Measurements from ENCODE around the gene MMD2. TPM values are rescaled to one million over a fixed set of nuclear protein-coding genes. Genes with fewer than 3 reads are reported as not detected.
"Not testable (repeated sequence)": the region's sequence is repeated elsewhere in the genome, so short reads cannot be mapped to it uniquely, and the experiment has no call there.

MMD2 gene
- total RNA-seq, 2 experiments from 2014 or later, result not detected

- no peaks in the 10 kb centered on the region for H3K9me2 ChIP-seq (ENCODE audit: insufficient read depth, low read length)
- no peaks in the 10 kb centered on the region for H3K9me3 ChIP-seq (ENCODE audit: low read length)
- ChIA-PET CTCF (ENCODE audit: unreplicated experiment) (no interaction called here), POLR2A (no interaction called here)
- H4K20me1 ChIP-seq (ENCODE audit: insufficient read depth, low read length), result no peaks in the 10 kb centered on the region
- H3K4me2 ChIP-seq (ENCODE audit: low read length), result no peak overlapping the region
- no TSS peak for BruUV-seq (replicated peaks)
- intact Hi-C loops (cut with micrococcal nuclease; ENCODE audit: unreplicated experiment), result no loop called here
- no peaks in the 10 kb centered on the region for H3K79me2 ChIP-seq (ENCODE audit: insufficient read depth, low read depth, low read length)
- H2AFZ ChIP-seq (ENCODE audit: low read length), result no peak overlapping the region
- H3K36me3 ChIP-seq (ENCODE audit: insufficient read depth, low read length), result no peaks in the 10 kb centered on the region
- H3K4me1 ChIP-seq (ENCODE audit: insufficient read depth, low read length, poor library complexity, severe bottlenecking), result no peaks in the 10 kb centered on the region
- TF ChIP-seq CTCF (conservative IDR thresholded peaks at IDR 0.05; ENCODE audit: low read length), result no peak
- TF ChIP-seq EZH2phosphoT487 (IDR thresholded peaks at IDR 0.05; ENCODE audit: borderline replicate concordance, low read depth, low read length), result no peak
- H3K27ac ChIP-seq (ENCODE audit: low read depth, low read length, poor library complexity, severe bottlenecking), result no peak overlapping the region
- DNase-seq (ENCODE audit: low spot score), result no peak
- no peak overlapping the region for H3K4me3 ChIP-seq (ENCODE audit: low read depth, low read length, poor library complexity, severe bottlenecking)
Measured at GRCh38 chr7:4893929-4894475, 65.0 kb downstream of the MMD2 start.

GRCh38 chr7:4893188-4893587, 65.8 kb downstream of the MMD2 start:
- POLR2A ChIA-PET; CTCF ChIA-PET (ENCODE audit: unreplicated experiment); H4K20me1 ChIP-seq (ENCODE audit: insufficient read depth, low read length); H3K4me1 ChIP-seq (ENCODE audit: insufficient read depth, low read length, poor library complexity, severe bottlenecking); H3K27ac ChIP-seq (ENCODE audit: low read depth, low read length, poor library complexity, severe bottlenecking); H3K4me2 ChIP-seq (ENCODE audit: low read length); H3K79me2 ChIP-seq (ENCODE audit: insufficient read depth, low read depth, low read length); H2AFZ ChIP-seq (ENCODE audit: low read length); intact Hi-C loops (cut with micrococcal nuclease; ENCODE audit: unreplicated experiment); BruUV-seq (replicated peaks); H3K36me3 ChIP-seq (ENCODE audit: insufficient read depth, low read length); H3K4me3 ChIP-seq (ENCODE audit: low read depth, low read length, poor library complexity, severe bottlenecking); H3K9me2 ChIP-seq (ENCODE audit: insufficient read depth, low read length); DNase-seq (ENCODE audit: low spot score); H3K9me3 ChIP-seq (ENCODE audit: low read length): not testable (repeated sequence)

- H3K4me3 ChIP-seq (ENCODE audit: low read depth, low read length, poor library complexity, severe bottlenecking); CTCF ChIA-PET (ENCODE audit: unreplicated experiment); H2AFZ ChIP-seq (ENCODE audit: low read length); DNase-seq (ENCODE audit: low spot score); H3K4me2 ChIP-seq (ENCODE audit: low read length); H3K9me2 ChIP-seq (ENCODE audit: insufficient read depth, low read length); H3K36me3 ChIP-seq (ENCODE audit: insufficient read depth, low read length); H3K9me3 ChIP-seq (ENCODE audit: low read length); H4K20me1 ChIP-seq (ENCODE audit: insufficient read depth, low read length); POLR2A ChIA-PET; H3K4me1 ChIP-seq (ENCODE audit: insufficient read depth, low read length, poor library complexity, severe bottlenecking); H3K79me2 ChIP-seq (ENCODE audit: insufficient read depth, low read depth, low read length); BruUV-seq (replicated peaks); H3K27ac ChIP-seq (ENCODE audit: low read depth, low read length, poor library complexity, severe bottlenecking); intact Hi-C loops (cut with micrococcal nuclease; ENCODE audit: unreplicated experiment): not testable (repeated sequence)
Measured at GRCh38 chr7:4891522-4891921, 67.5 kb downstream of the MMD2 start.

- no peaks in the 10 kb centered on the region for H4K20me1 ChIP-seq (ENCODE audit: insufficient read depth, low read length)
- H3K9me3 ChIP-seq (ENCODE audit: low read length), result no peaks in the 10 kb centered on the region
- H3K79me2 ChIP-seq (ENCODE audit: insufficient read depth, low read depth, low read length), result no peaks in the 10 kb centered on the region
- ChIA-PET CTCF (ENCODE audit: unreplicated experiment) (no interaction called here), POLR2A (interaction anchor here (0.7 to 1.0 kb wide), 2 partner anchors 22 to 33 kb away, joined by 3 read pairs; no protein-coding TSS in a partner anchor)
- no peak overlapping the region for H2AFZ ChIP-seq (ENCODE audit: low read length)
- BruUV-seq (replicated peaks), result no TSS peak
- intact Hi-C loops (cut with micrococcal nuclease; ENCODE audit: unreplicated experiment), result no loop called here
- H3K4me1 ChIP-seq (ENCODE audit: insufficient read depth, low read length, poor library complexity, severe bottlenecking), result no peaks in the 10 kb centered on the region
- TF ChIP-seq CTCF (conservative IDR thresholded peaks at IDR 0.05; ENCODE audit: low read length) (no peak), EZH2phosphoT487 (IDR thresholded peaks at IDR 0.05; ENCODE audit: borderline replicate concordance, low read depth, low read length) (no peak)
- no peaks in the 10 kb centered on the region for H3K9me2 ChIP-seq (ENCODE audit: insufficient read depth, low read length)
- H3K4me2 ChIP-seq (ENCODE audit: low read length), result no peak overlapping the region
- no peak overlapping the region for H3K27ac ChIP-seq (ENCODE audit: low read depth, low read length, poor library complexity, severe bottlenecking)
- no peak overlapping the region for H3K4me3 ChIP-seq (ENCODE audit: low read depth, low read length, poor library complexity, severe bottlenecking)
- DNase-seq (ENCODE audit: low spot score), result no peak
- H3K36me3 ChIP-seq (ENCODE audit: insufficient read depth, low read length), result no peaks in the 10 kb centered on the region
Measured at GRCh38 chr7:4889682-4890081, 69.3 kb downstream of the MMD2 start.
